ENCODE results near the gene CDC73.

Gene CDC73

GRCh38 chr1:193121616-193122593 is at the start of gene CDC73:
CDC73 (plus strand) TSS chr1:193122031; CDS start chr1:193122201, 170 bp downstream.
- no peak; the same call in 1 of the 2 replicates for TF ChIP-seq GATA2 (IDR thresholded peaks at IDR 0.05; ENCODE audit: low read depth, low read length)
- no peak for TF ChIP-seq GATA3 (IDR thresholded peaks at IDR 0.05; ENCODE audit: low read depth, low read length)

GRCh38 chr1:193077991-193078390 is 43.8 kb upstream of the CDC73 start:
- TF ChIP-seq GATA3 (IDR thresholded peaks at IDR 0.05; ENCODE audit: low read depth, low read length), result no peak
- TF ChIP-seq GATA2 (IDR thresholded peaks at IDR 0.05; ENCODE audit: low read depth, low read length), result no peak

GRCh38 chr1:193079187-193079586 is 42.6 kb upstream of the CDC73 start:
- TF ChIP-seq GATA2 (IDR thresholded peaks at IDR 0.05; ENCODE audit: low read depth, low read length), result no peak
- TF ChIP-seq GATA3 (IDR thresholded peaks at IDR 0.05; ENCODE audit: low read depth, low read length), result no peak

- TF ChIP-seq GATA3 (IDR thresholded peaks at IDR 0.05; ENCODE audit: low read depth, low read length) (no peak), GATA2 (IDR thresholded peaks at IDR 0.05; ENCODE audit: low read depth, low read length) (no peak)
Measured at GRCh38 chr1:193083365-193084088, 38.3 kb upstream of the CDC73 start.

- TF ChIP-seq GATA3 (IDR thresholded peaks at IDR 0.05; ENCODE audit: low read depth, low read length) (no peak), GATA2 (IDR thresholded peaks at IDR 0.05; ENCODE audit: low read depth, low read length) (no peak)
Measured at GRCh38 chr1:193085263-193085662, 36.6 kb upstream of the CDC73 start.

- TF ChIP-seq GATA3 (IDR thresholded peaks at IDR 0.05; ENCODE audit: low read depth, low read length) (no peak), GATA2 (IDR thresholded peaks at IDR 0.05; ENCODE audit: low read depth, low read length) (no peak)
Measured at GRCh38 chr1:193086342-193086741, 35.5 kb upstream of the CDC73 start.

GRCh38 chr1:193087893-193088292 is 33.9 kb upstream of the CDC73 start:
- TF ChIP-seq GATA3 (IDR thresholded peaks at IDR 0.05; ENCODE audit: low read depth, low read length), result no peak
- no peak for TF ChIP-seq GATA2 (IDR thresholded peaks at IDR 0.05; ENCODE audit: low read depth, low read length)

- TF ChIP-seq GATA3 (IDR thresholded peaks at IDR 0.05; ENCODE audit: low read depth, low read length) (no peak), GATA2 (IDR thresholded peaks at IDR 0.05; ENCODE audit: low read depth, low read length) (no peak)
Measured at GRCh38 chr1:193090865-193091264, 31.0 kb upstream of the CDC73 start.

GRCh38 chr1:193094112-193094511 is 27.7 kb upstream of the CDC73 start:
- TF ChIP-seq GATA3 (IDR thresholded peaks at IDR 0.05; ENCODE audit: low read depth, low read length) (no peak), GATA2 (IDR thresholded peaks at IDR 0.05; ENCODE audit: low read depth, low read length) (no peak)

GRCh38 chr1:193102662-193103061 is 19.2 kb upstream of the CDC73 start:
- TF ChIP-seq GATA3 (IDR thresholded peaks at IDR 0.05; ENCODE audit: low read depth, low read length) (no peak), GATA2 (IDR thresholded peaks at IDR 0.05; ENCODE audit: low read depth, low read length) (no peak)

GRCh38 chr1:193103759-193104501 is 17.9 kb upstream of the CDC73 start:
- TF ChIP-seq GATA3 (IDR thresholded peaks at IDR 0.05; ENCODE audit: low read depth, low read length) (no peak), GATA2 (IDR thresholded peaks at IDR 0.05; ENCODE audit: low read depth, low read length) (no peak)

- TF ChIP-seq GATA3 (IDR thresholded peaks at IDR 0.05; ENCODE audit: low read depth, low read length) (no peak), GATA2 (IDR thresholded peaks at IDR 0.05; ENCODE audit: low read depth, low read length) (peak; percentile 85)
Measured at GRCh38 chr1:193104502-193104906, 17.3 kb upstream of the CDC73 start.

- TF ChIP-seq GATA2 (IDR thresholded peaks at IDR 0.05; ENCODE audit: low read depth, low read length) (peak; percentile 48), GATA3 (IDR thresholded peaks at IDR 0.05; ENCODE audit: low read depth, low read length) (no peak)
Measured at GRCh38 chr1:193104907-193105820, 16.7 kb upstream of the CDC73 start, which contains the start of gene GLRX2. GLRX2 (minus strand) TSS chr1:193105414; CDS start chr1:193105382, 32 bp downstream.
